HCT116 (cell line): ENCODE measurements around the gene STING1.

Experiments
- EZH2 ChIP-seq: fragments of 200-600 bp; sonication (generic); IDR thresholded peaks from 2 replicates; pipeline ENCODE4 v1.6.1; 2017; ENCODE audit warnings: antibody characterized with exemption, mixed run types
- EZH2phosphoT487 ChIP-seq: fragments of 200-600 bp; IDR thresholded peaks from 2 replicates; pipeline ENCODE4 v1.6.1; 2018; ENCODE audit warnings: antibody characterized with exemption, borderline replicate concordance
- TF ChIP-seq, protein P1 (sequence below), 3 experiments: fragments of 200-600 bp in 1 of 3; sonication (generic) in 1 of 3; IDR thresholded peaks in 2 of 3; conservative IDR thresholded peaks in 1 of 3; 2 replicates each; pipeline ENCODE4 v1.5.1; 2012 to 2017; ENCODE audit warnings: low read depth in 2 of 3, low read length in 2 of 3, antibody characterized with exemption in 1 of 3, borderline replicate concordance in 1 of 3, control low read depth in 1 of 3, mild to moderate bottlenecking in 1 of 3, mixed read lengths in 1 of 3, mixed run types in 1 of 3, moderate library complexity in 1 of 3; ENCODE audit not compliant: insufficient read depth in 1 of 3

DNA sequence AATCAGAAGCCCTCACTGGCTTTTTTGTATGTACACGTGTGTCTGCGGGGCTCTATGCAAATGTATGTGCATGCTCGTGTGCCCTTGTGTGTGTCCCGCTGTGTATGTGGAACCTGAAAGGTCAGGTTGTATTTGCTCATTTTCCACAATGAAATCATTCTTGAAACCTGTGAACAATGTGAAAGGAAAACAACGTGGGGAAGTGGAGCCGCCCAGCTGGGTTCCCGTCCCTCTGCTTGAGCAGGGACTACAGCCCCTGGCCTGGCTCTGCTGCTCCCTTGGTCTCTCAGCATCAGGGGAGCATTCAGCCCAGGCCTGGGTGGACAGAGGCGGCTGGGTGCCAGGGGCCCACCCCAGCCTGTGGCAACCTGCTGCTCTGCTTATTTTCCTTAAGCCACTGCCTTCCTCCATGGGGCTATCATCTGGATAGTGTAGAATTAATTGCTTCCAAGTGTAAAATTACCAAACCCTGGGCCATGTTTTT lies 23.1 kb downstream of the STING1 start:
- no peak for TF ChIP-seq EZH2phosphoT487
- TF ChIP-seq, protein P1, sequence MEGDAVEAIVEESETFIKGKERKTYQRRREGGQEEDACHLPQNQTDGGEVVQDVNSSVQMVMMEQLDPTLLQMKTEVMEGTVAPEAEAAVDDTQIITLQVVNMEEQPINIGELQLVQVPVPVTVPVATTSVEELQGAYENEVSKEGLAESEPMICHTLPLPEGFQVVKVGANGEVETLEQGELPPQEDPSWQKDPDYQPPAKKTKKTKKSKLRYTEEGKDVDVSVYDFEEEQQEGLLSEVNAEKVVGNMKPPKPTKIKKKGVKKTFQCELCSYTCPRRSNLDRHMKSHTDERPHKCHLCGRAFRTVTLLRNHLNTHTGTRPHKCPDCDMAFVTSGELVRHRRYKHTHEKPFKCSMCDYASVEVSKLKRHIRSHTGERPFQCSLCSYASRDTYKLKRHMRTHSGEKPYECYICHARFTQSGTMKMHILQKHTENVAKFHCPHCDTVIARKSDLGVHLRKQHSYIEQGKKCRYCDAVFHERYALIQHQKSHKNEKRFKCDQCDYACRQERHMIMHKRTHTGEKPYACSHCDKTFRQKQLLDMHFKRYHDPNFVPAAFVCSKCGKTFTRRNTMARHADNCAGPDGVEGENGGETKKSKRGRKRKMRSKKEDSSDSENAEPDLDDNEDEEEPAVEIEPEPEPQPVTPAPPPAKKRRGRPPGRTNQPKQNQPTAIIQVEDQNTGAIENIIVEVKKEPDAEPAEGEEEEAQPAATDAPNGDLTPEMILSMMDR (IDR thresholded peaks at IDR 0.05 in 2 of 3, conservative IDR thresholded peaks at IDR 0.05 in 1 of 3; ENCODE audit: borderline replicate concordance in 1 of 3, insufficient read depth in 1 of 3, low read depth in 2 of 3, low read length in 2 of 3) = no peak
- TF ChIP-seq EZH2 = no peak
